GM23338 (cell line): Measurements from ENCODE around the gene SOX12.

Experiments used
- CTCF ChIP-seq, 2 experiments: fragments of 200-600 bp in 1 of 2; sonication (generic) in 1 of 2; conservative IDR thresholded peaks; 2 replicates each; pipeline versions ENCODE4 v1.5.1 to v1.6.1; 2016 to 2017; ENCODE audit warnings: antibody characterized with exemption in 2 of 2, low read depth in 2 of 2, mild to moderate bottlenecking in 2 of 2, moderate library complexity in 1 of 2
- POLR2AphosphoS5 ChIP-seq: IDR thresholded peaks from 2 replicates; pipeline ENCODE4 v1.6.1; 2016; ENCODE audit warnings: antibody characterized with exemption, low read depth
- REST ChIP-seq: IDR thresholded peaks from one replicate; pipeline ENCODE4 v1.6.1; 2018; ENCODE audit warnings: antibody characterized with exemption; ENCODE audit not compliant: unreplicated experiment

GRCh38 chr20:310645-311044 is 14.7 kb upstream of the SOX12 start:
- no peak for TF ChIP-seq REST
- TF ChIP-seq CTCF (conservative IDR thresholded peaks at IDR 0.05; ENCODE audit: low read depth in 2 of 2), result no peak
- TF ChIP-seq POLR2AphosphoS5, result no peak
